Fibroblast of pulmonary artery (primary cell): ENCODE data around the gene FRRS1.

ENCODE experiments used
- DNase-seq: peaks from one replicate; pipeline ENCODE4 v3.0.0-alpha.2; 2010; ENCODE audit warnings: low read depth
- H3K4me3 ChIP-seq: replicated peaks from 2 replicates; pipeline ENCODE4 v1.5.1; 2011; ENCODE audit warnings: low read depth, mild to moderate bottlenecking, control low read depth, low read length, moderate library complexity
- TF ChIP-seq, protein P1 (sequence below): IDR thresholded peaks from 2 replicates; pipeline ENCODE4 v1.5.1; 2011; ENCODE audit warnings: mild to moderate bottlenecking, control low read depth, low read length, inconsistent platforms; ENCODE audit errors: missing control alignments

Gene FRRS1

DNA sequence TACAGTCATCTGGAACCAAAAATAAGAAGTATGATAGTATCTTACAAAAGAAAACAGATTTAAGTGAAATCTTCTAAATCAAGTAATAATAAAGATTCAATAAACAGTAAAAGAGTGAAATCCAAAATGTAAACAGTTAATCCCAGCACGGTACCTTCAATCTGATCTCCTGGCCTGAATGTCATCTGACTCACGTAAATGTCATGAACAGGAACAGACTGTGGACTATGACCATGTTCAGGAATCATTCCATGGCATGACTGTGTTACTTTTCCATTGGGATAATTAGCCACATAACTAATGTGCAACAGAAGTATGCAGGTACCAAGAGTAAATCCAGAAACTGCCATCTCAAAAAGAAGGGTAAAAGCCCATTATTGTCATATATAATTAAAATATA, 18.0 kb downstream of the FRRS1 start:
- TF ChIP-seq, protein P1, sequence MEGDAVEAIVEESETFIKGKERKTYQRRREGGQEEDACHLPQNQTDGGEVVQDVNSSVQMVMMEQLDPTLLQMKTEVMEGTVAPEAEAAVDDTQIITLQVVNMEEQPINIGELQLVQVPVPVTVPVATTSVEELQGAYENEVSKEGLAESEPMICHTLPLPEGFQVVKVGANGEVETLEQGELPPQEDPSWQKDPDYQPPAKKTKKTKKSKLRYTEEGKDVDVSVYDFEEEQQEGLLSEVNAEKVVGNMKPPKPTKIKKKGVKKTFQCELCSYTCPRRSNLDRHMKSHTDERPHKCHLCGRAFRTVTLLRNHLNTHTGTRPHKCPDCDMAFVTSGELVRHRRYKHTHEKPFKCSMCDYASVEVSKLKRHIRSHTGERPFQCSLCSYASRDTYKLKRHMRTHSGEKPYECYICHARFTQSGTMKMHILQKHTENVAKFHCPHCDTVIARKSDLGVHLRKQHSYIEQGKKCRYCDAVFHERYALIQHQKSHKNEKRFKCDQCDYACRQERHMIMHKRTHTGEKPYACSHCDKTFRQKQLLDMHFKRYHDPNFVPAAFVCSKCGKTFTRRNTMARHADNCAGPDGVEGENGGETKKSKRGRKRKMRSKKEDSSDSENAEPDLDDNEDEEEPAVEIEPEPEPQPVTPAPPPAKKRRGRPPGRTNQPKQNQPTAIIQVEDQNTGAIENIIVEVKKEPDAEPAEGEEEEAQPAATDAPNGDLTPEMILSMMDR: no peak
- no peak for DNase-seq
- no peak overlapping the region for H3K4me3 ChIP-seq

DNA sequence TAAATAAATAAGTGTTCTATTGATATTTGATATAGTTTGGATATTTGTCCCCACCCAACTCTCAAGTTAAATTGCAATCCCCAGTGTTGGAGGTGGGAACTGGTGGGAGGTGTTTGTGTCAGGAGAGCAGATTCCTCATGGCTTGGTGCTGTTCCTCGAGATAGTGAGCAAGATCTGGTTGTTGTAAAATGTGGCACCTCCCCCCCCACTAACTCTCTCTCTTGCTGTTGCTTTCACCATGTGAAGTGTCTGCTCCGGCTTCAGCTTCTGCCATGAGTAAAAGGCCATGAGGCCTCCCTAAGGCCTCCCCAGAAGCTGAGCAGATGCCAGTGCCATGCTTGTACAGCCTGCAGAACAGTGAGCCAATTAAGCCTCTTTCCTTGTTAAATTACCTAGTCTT, 20.8 kb downstream of the FRRS1 start:
- no peak for DNase-seq
- H3K4me3 ChIP-seq: no peak overlapping the region
- TF ChIP-seq, protein P1: no peak

DNA sequence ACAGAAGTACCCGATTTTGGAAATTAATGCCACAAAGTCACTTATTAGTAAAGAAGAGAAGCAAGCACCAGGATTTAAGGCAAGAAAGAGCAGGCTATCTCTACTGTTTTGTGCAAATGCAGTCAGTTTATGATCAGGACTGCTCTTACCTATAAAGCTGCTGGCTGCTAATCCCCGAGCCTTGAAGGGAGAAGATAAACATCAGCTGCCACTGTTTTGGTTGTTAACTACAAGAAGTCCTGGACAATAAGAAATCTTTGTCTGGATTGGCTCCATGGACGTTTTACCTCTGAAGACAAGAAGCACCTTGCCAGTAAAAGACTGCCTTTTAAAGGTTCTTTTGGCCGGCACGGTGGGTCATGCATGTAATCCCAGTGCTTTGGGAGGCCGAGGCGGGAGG, 21.4 kb downstream of the FRRS1 start:
- no peak overlapping the region for H3K4me3 ChIP-seq
- DNase-seq: no peak
- TF ChIP-seq, protein P1: no peak

DNA sequence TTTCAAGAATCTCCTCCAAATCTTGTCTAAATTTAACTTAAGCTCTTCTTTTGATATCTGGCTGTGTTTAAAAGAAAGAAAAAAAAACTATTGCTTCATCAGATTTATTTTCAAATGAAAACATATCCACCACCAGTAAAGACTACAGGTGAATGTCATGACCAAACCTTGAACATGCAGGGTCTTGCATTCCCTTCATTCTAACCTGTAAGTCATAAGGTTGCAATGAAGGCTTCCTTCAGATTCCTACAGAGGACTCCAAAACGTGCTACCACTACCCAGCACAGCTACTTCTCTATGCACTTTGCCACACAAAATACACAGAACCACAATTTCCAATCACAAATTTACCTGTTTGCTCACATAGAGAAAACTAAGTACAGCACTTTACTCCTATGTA, 26.3 kb downstream of the FRRS1 start:
- TF ChIP-seq, protein P1: no peak
- no peak for DNase-seq
- no peak overlapping the region for H3K4me3 ChIP-seq

DNA sequence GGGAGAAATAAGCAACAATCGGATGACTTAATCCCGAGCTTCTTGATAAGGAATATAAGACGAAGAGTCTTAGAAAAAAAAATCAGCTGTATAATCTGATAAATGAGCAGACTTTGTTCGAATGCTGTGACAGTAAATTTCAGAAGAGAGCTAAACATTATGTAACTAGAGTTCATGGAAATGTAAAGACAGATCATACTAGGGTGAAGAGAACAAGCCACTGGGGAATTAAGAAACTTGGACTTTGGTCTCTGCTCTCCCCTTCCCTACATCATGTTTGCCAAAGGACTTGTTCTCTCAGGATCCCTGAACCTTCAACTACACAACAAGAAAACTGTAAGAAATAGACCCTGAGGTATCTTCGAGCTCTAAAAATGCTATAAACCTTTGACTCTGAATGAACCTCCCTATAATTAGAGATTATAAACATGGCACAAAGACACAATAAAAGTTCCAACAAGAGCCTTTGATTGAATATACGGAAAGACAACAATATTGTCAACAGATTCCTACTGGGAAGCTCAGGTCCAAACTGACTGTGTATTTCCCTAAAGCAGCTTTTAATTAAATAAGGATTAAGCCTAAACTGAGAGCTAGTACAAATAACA, 27.5 kb downstream of the FRRS1 start:
- H3K4me3 ChIP-seq: no peak overlapping the region
- DNase-seq: no peak
- TF ChIP-seq, protein P1: no peak

DNA sequence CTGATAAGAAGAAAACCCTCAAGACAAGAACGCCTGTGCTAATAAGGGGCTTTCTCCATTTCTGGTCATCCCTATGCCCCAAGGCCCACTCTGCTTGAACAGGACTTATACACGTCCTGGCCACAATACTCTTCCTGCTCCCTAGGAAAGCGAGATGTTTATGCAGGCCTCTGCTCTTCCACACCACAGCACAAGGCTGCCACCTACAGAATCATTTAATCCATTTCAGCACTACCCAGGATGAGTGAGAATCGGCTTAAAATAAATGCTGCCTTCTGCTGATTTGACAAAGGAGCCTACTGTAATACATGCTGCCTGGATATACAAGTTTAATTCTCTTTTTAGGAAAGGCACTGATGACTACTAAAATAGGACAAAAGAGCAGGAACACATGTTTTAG, 29.4 kb downstream of the FRRS1 start:
- H3K4me3 ChIP-seq: no peak overlapping the region
- TF ChIP-seq, protein P1: peak; percentile 61
- DNase-seq: peak; percentile 80

DNA sequence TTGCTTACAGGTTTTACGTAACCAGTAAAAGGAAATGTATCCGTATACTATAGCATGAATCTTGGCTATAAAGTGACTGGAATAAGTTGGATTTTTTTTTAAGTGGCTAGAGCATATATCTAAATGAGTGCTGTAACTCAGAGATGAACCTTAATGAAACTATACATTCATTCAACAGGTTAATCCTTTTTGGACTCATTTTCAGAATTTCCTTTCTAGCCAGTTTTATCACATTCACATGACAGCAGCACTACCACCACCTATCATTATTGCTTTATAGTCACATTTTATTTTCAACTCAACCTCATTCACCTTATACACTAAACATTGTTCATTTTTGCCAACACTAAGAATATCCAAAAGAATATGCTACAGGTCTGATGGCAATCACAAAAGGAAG, 30.6 kb downstream of the FRRS1 start:
- no peak overlapping the region for H3K4me3 ChIP-seq
- TF ChIP-seq, protein P1: no peak
- DNase-seq: no peak
